ENCODE measurements around the gene MATK.

The MATK gene

DNA sequence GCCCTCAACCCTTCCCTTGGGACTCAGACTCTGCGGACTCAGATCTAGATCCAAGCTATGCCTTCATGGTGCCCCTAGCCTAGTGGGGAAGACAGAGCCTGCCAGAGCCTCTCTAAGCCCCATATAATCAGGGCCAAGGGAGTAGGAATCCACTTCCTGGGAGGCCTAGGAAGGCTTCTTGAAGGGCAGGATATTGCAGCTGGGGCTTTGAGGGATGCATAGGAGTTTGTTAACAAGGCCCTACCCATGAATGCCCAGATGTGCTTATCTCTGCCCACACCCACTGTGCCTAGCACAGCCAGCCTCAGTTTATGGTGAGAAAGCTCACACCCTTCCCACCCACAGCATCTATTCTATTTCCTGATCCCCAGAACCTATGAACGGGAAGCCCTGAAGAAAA lies 36.0 kb downstream of the MATK start:
- no peak for DNase-seq (ENCODE audit: low spot score)

DNA sequence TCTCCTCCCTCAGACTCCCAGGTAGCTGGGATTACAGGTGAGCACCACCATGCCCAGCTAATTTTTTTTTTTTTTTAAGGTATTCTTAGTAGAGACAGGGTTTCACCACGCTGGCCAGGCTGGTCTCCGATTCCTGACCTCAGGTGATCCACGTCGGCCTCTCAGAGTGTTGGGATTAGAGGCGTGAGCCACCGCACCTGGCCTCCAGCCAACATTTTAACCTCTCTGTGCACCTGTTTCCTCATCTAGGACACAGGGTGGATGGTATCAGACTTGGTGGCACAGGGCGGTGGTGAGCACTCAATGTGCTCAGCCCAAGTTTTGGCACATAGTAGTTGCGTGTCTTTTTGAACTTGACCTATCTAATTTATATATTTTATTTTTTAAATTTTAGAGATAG lies 37.2 kb downstream of the MATK start:
- no peak for DNase-seq (ENCODE audit: low spot score)

DNA sequence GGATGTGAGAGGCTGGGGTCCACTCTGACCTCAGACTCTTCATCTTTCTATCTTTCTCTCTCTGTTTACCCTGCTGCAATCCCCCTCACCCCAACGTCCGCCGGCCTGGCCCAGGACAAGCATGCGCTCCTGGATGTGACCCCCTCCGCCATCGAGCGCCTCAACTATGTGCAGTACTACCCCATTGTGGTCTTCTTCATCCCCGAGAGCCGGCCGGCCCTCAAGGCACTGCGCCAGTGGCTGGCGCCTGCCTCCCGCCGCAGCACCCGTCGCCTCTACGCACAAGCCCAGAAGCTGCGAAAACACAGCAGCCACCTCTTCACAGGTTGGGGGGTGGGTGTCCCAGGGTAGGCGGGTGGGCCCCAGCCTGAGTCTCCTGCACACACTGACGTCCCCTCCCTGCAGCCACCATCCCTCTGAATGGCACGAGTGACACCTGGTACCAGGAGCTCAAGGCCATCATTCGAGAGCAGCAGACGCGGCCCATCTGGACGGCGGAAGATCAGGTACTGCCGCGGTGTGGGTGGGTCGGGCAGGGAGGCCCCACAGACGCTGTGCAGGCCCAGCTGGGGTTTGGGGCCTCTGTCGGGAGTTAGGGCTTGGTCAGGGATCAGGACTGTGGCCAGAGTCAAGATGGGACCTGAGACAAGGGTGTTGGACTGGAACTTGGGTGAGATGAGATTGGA lies 39.7 kb downstream of the MATK start:
- no peak for DNase-seq (ENCODE audit: low spot score)

DNA sequence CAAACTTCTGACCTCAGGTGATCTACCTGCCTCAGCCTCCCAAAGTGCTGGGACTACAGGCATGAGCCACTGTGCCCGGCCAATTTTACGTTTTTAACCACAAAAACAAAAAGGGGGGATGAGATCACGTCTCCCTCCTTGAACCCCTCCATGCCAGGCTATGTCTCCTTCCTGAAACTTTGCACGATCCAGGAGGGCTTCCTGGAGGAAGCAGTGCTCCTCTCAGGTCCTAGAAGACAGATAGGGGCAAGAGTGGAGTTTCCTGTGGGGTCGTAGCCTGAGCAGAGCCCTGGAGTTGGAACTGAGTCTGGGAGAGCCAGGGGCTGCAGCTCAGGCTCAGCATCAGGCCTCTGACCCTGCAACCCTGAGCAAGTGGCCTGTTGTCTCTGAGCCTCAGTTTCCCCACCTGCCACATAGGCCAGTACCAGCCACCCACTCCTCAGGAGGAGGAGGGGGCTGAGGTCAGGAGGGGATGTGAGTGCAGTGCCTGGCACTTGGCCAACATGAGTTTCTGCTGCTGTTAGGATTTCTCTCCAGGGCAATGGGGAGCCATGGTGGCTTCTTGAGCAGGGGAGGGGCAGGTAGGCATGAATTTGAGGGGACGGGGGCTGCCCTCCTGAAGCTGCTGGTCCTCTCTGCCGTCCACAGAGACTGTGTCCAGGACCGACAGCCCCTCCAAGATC lies 40.7 kb downstream of the MATK start:
- no peak for DNase-seq (ENCODE audit: low spot score)

- DNase-seq (ENCODE audit: low spot score), result no peak
These were observed 42.7 kb downstream of the MATK start for GRCh38 chr19:3743486-3743885.

- no peak for DNase-seq (ENCODE audit: low spot score)
These were observed 45.8 kb downstream of the MATK start for GRCh38 chr19:3740431-3740830.

DNA sequence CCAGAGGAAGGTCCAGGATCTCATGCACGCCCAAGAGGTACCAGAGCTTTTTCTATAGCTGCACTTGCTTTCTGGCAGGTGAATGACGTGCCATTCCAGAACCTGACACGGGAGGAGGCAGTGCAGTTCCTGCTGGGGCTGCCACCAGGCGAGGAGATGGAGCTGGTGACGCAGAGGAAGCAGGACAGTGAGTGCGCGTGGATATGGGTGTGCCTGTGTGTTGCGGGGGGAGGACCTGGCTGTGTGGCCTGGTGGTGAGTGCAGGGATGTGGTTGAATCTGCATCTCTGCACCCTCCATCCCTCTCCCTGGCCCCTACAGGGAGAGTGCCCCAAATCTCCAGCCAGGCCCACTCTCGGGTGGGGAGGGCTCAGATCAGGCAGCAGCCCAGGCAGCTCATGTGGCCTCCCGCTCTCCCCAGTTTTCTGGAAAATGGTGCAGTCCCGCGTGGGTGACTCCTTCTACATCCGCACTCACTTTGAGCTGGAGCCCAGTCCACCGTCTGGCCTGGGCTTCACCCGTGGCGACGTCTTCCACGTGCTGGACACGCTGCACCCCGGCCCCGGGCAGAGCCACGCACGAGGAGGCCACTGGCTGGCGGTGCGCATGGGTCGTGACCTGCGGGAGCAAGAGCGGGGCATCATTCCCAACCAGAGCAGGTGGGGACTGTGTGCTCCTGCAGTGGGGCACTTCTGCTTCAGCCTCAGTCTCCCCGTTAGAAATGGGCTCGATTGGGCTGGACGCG lies 47.5 kb downstream of the MATK start:
- DNase-seq (ENCODE audit: low spot score), result no peak

- DNase-seq (ENCODE audit: low spot score), result no peak
These were observed 48.5 kb downstream of the MATK start for GRCh38 chr19:3737487-3738205.

- DNase-seq (ENCODE audit: low spot score), result no peak
These were observed 50.0 kb downstream of the MATK start for GRCh38 chr19:3736106-3736724.

- no peak for DNase-seq (ENCODE audit: low spot score)
These were observed 51.9 kb downstream of the MATK start for GRCh38 chr19:3734310-3734600.

GRCh38 chr19:3733549-3734309 lies 52.5 kb downstream of the MATK start:
- no peak for DNase-seq (ENCODE audit: low spot score)

DNA sequence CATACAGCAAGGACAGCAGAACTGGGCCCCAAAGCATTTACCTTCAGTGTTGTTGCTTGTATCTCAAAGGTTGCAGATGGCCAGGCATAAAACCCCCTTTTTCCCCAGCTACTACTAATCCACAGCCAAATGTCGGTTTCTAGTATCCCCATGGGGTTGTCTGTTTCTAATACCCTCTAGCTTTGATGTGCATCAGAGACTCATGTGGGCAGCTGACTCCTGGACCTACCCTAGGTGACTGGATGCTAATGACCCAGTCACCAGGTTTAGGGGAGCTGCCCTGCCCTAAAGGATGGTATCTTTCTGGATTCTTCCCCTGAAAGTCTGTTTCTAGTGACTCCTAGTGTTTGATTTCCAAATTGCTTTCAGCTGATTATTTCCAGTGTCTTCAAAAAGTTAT lies 54.1 kb downstream of the MATK start:
- DNase-seq (ENCODE audit: low spot score), result no peak

- DNase-seq (ENCODE audit: low spot score), result no peak
These were observed 55.7 kb downstream of the MATK start for GRCh38 chr19:3730457-3730958.

Data from CD4-positive, alpha-beta T cell treated with Interleukin-15 for 4 hours (primary cell).